H9 (cell line): ENCODE results near the gene USP28. TPM values are rescaled to one million over a fixed set of nuclear protein-coding genes. Genes with fewer than 3 reads are reported as not detected.

ENCODE experiments used
- DNase-seq: peaks from one replicate; pipeline ENCODE4 v3.0.0-alpha.2; 2017
- H2AFZ ChIP-seq: one replicate; pipeline ENCODE4 v1.6.1; 2013; ENCODE audit warnings: mild to moderate bottlenecking, low read length, control low read depth, moderate library complexity
- H2AK5ac ChIP-seq: 2 replicates; pipeline ENCODE4 v1.6.1; 2013; ENCODE audit warnings: low read length, control low read depth, mixed read lengths; ENCODE audit not compliant: insufficient read length
- H2BK120ac ChIP-seq: one replicate; pipeline ENCODE4 v1.6.1; 2013; ENCODE audit warnings: low read depth, mild to moderate bottlenecking, low read length, control low read depth, inconsistent platforms; ENCODE audit not compliant: poor library complexity, severe bottlenecking
- H2BK12ac ChIP-seq: 2 replicates; pipeline ENCODE4 v1.6.1; 2013; ENCODE audit warnings: low read length, control low read depth, mixed read lengths, low read depth; ENCODE audit not compliant: insufficient read length
- H2BK15ac ChIP-seq: 2 replicates; pipeline ENCODE4 v1.6.1; 2013; ENCODE audit warnings: low read depth, low read length, control low read depth
- H2BK20ac ChIP-seq: one replicate; pipeline ENCODE4 v1.6.1; 2013; ENCODE audit warnings: low read depth, mild to moderate bottlenecking, low read length, control low read depth, inconsistent platforms; ENCODE audit not compliant: poor library complexity, severe bottlenecking
- H2BK5ac ChIP-seq: 2 replicates; pipeline ENCODE4 v1.6.1; 2013; ENCODE audit warnings: low read length, control low read depth, mixed read lengths; ENCODE audit not compliant: insufficient read length
- H3K14ac ChIP-seq: 2 replicates; pipeline ENCODE4 v1.6.1; 2013; ENCODE audit warnings: low read length, control low read depth; ENCODE audit not compliant: insufficient read depth
- H3K18ac ChIP-seq: 2 replicates; pipeline ENCODE4 v1.6.1; 2013; ENCODE audit warnings: low read depth, mild to moderate bottlenecking, mixed read lengths, low read length, control low read depth; ENCODE audit not compliant: insufficient read length
- H3K23ac ChIP-seq: 2 replicates; pipeline ENCODE4 v1.6.1; 2013; ENCODE audit warnings: low read length, control low read depth, mixed read lengths, low read depth; ENCODE audit not compliant: insufficient read length
- H3K23me2 ChIP-seq: 2 replicates; pipeline ENCODE4 v1.6.1; 2013; ENCODE audit warnings: low read depth, mild to moderate bottlenecking, mixed read lengths, low read length, control low read depth; ENCODE audit not compliant: insufficient read length, poor library complexity, severe bottlenecking
- H3K27ac ChIP-seq: 2 replicates; pipeline ENCODE4 v1.5.1; 2013; ENCODE audit warnings: low read length, control low read depth, mixed read lengths, low read depth; ENCODE audit not compliant: insufficient read length
- H3K27me3 ChIP-seq: 2 replicates; pipeline ENCODE4 v1.6.1; 2013; ENCODE audit warnings: low read length, control low read depth, inconsistent platforms; ENCODE audit not compliant: insufficient read depth
- H3K4ac ChIP-seq: 2 replicates; pipeline ENCODE4 v1.6.1; 2013; ENCODE audit warnings: low read depth, mild to moderate bottlenecking, control low read depth, inconsistent platforms, low read length, moderate library complexity
- H3K4me1 ChIP-seq: 2 replicates; pipeline ENCODE4 v1.6.1; 2013; ENCODE audit warnings: low read length, control low read depth, inconsistent platforms; ENCODE audit not compliant: insufficient read depth
- H3K4me2 ChIP-seq: 2 replicates; pipeline ENCODE4 v1.6.1; 2013; ENCODE audit warnings: low read length, control low read depth, mixed read lengths; ENCODE audit not compliant: insufficient read length, insufficient read depth
- H3K56ac ChIP-seq: 2 replicates; pipeline ENCODE4 v1.6.1; 2013; ENCODE audit warnings: low read depth, mild to moderate bottlenecking, mixed read lengths, low read length, control low read depth; ENCODE audit not compliant: insufficient read length
- H3K79me1 ChIP-seq: 2 replicates; pipeline ENCODE4 v1.6.1; 2013; ENCODE audit warnings: low read depth, mild to moderate bottlenecking, moderate library complexity, low read length, control low read depth, inconsistent platforms; ENCODE audit not compliant: insufficient read depth, poor library complexity, severe bottlenecking
- H3K79me2 ChIP-seq: 2 replicates; pipeline ENCODE4 v1.6.1; 2013; ENCODE audit warnings: low read length, control low read depth, inconsistent platforms; ENCODE audit not compliant: insufficient read depth
- H3K9ac ChIP-seq: 2 replicates; pipeline ENCODE4 v1.6.1; 2013; ENCODE audit warnings: low read length, control low read depth, mixed read lengths; ENCODE audit not compliant: insufficient read length; ENCODE audit errors: extremely low read depth
- H3K9me3 ChIP-seq: one replicate; pipeline ENCODE4 v1.6.1; 2013; ENCODE audit warnings: low read depth, low read length, inconsistent platforms; ENCODE audit not compliant: control insufficient read depth
- H3T11ph ChIP-seq: one replicate; pipeline ENCODE4 v1.6.1; 2013; ENCODE audit warnings: mild to moderate bottlenecking, low read length, control low read depth, inconsistent platforms
- H4K20me1 ChIP-seq: one replicate; pipeline ENCODE4 v1.6.1; 2013; ENCODE audit not compliant: control insufficient read depth, insufficient read length, insufficient read depth
- H4K5ac ChIP-seq: 2 replicates; pipeline ENCODE4 v1.6.1; 2013; ENCODE audit warnings: low read depth, mild to moderate bottlenecking, mixed read lengths, low read length, control low read depth; ENCODE audit not compliant: insufficient read length
- H4K8ac ChIP-seq: replicated peaks from 2 replicates; pipeline ENCODE4 v1.6.1; 2013; ENCODE audit warnings: low read length, control low read depth, mixed read lengths, low read depth; ENCODE audit not compliant: insufficient read length
- H4K91ac ChIP-seq: 2 replicates; pipeline ENCODE4 v1.6.1; 2013; ENCODE audit warnings: low read depth, mild to moderate bottlenecking, moderate library complexity, mixed read lengths, low read length, control low read depth; ENCODE audit not compliant: insufficient read length
- H3K27ac Mint-ChIP-seq, 3 experiments: 2 replicates in 2 of 3; 3 replicates in 1 of 3; pipeline ENCODE4 v1.8.0; 2020 to 2021; ENCODE audit warnings: mixed read lengths in 3 of 3, mild to moderate bottlenecking in 1 of 3, moderate library complexity in 1 of 3
- H3K27me3 Mint-ChIP-seq: 2 replicates; pipeline ENCODE4 v1.8.0; 2021; ENCODE audit warnings: low read depth, mild to moderate bottlenecking, moderate library complexity, mixed read lengths
- H3K36me3 Mint-ChIP-seq, 3 experiments: 2 replicates in 2 of 3; 3 replicates in 1 of 3; pipeline ENCODE4 v1.8.0; 2020 to 2021; ENCODE audit warnings: low read depth in 3 of 3, mixed read lengths in 3 of 3; ENCODE audit not compliant: insufficient read depth in 1 of 3
- H3K4me1 Mint-ChIP-seq, 2 experiments: 2 replicates each; pipeline ENCODE4 v1.8.0; 2020; ENCODE audit warnings: mixed read lengths in 2 of 2
- H3K4me3 Mint-ChIP-seq, 2 experiments: 2 replicates in 1 of 2; 3 replicates in 1 of 2; pipeline ENCODE4 v1.8.0; 2020 to 2021; ENCODE audit warnings: mild to moderate bottlenecking in 2 of 2, mixed read lengths in 2 of 2, moderate library complexity in 1 of 2
- H3K9me3 Mint-ChIP-seq, 2 experiments: 2 replicates in 1 of 2; 3 replicates in 1 of 2; pipeline ENCODE4 v1.8.0; 2020; ENCODE audit warnings: mild to moderate bottlenecking in 2 of 2, mixed read lengths in 2 of 2, moderate library complexity in 1 of 2
- WGBS: extraction: QIAGEN DNeasy Blood & Tissue Kit; methylation state at CpG from one replicate; pipeline ENCODE4 v1.1.7; 2013; ENCODE audit warnings: missing lambda C conversion rate, low lambda C conversion rate, mixed read lengths; ENCODE audit not compliant: insufficient read length; ENCODE audit errors: extremely low coverage; 5-methylcytosine and 5-hydroxymethylcytosine counted together
- total RNA-seq: library from RNA; stranded (reverse); gene quantifications from 2 replicates; pipeline ENCODE4 v1.2.1, GENCODE V29; 2021
- TF ChIP-seq, protein P1 (sequence below): fragments of 200-600 bp; sonication (generic); conservative IDR thresholded peaks from 3 replicates; pipeline ENCODE4 v1.8.0; 2021; ENCODE audit warnings: antibody characterized with exemption, mild to moderate bottlenecking

Gene USP28
- total RNA-seq, 1 experiment from 2014 or later, result 107 TPM

DNA sequence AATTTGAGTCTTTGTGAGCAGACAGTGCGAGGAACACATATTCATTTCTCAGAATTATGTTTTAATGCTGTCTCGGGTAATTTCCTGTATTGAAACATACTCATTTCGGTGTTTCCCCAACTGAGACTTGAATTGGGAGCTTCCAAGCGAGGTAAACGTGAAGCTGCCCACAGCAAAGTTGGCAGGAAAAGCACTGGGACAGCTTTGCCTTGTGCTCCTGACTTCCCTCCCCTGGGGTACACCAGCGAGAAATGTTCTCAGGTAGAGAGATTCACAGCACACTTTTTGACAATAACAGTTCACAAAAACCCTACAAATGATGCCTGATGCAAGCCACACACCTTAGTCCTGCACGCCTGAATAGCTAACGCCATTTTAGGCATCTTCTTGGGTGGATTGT lies 32.3 kb upstream of the USP28 start:
- no peaks in the 10 kb centered on the region for H3K27me3 ChIP-seq
- no peak overlapping the region for H3K4me2 ChIP-seq
- H3K4me1 ChIP-seq, result peaks cover 3% of the 10 kb centered on the region; the same call in 1 of the 2 replicates
- no peak overlapping the region for H2BK12ac ChIP-seq
- no peak overlapping the region for H3K27ac ChIP-seq
- H2AK5ac ChIP-seq, result no peak overlapping the region
- H3K79me1 ChIP-seq, result no peaks in the 10 kb centered on the region
- H3K18ac ChIP-seq, result no peak overlapping the region
- no peak overlapping the region for H4K91ac ChIP-seq
- H3K23ac ChIP-seq, result no peak overlapping the region
- no peak overlapping the region for H2AFZ ChIP-seq
- H3K14ac ChIP-seq, result no peak overlapping the region
- no peak overlapping the region for H3K27ac Mint-ChIP-seq
- no peaks in the 10 kb centered on the region for H3K23me2 ChIP-seq
- no CpG with 5 or more reads among the region's 8 CpGs for WGBS
- no peak overlapping the region for H2BK20ac ChIP-seq
- no peak overlapping the region for H3K9ac ChIP-seq
- H4K20me1 ChIP-seq, result peaks cover 2% of the 10 kb centered on the region
- H3K9me3 ChIP-seq, result no peaks in the 10 kb centered on the region
- DNase-seq, result no peak
- H3K56ac ChIP-seq, result no peak overlapping the region
- no peaks in the 10 kb centered on the region; a peak in 1 of 5 replicates for H3K9me3 Mint-ChIP-seq
- peaks cover 16% of the 10 kb centered on the region in 2 experiments for H3K4me1 Mint-ChIP-seq
- no peak overlapping the region for H2BK15ac ChIP-seq
- H2BK5ac ChIP-seq, result no peak overlapping the region
- no peak overlapping the region for H3K4ac ChIP-seq
- H3K79me2 ChIP-seq, result no peaks in the 10 kb centered on the region
- H4K8ac ChIP-seq, result no peak overlapping the region
- no peak overlapping the region for H3K4me3 Mint-ChIP-seq
- H3K36me3 Mint-ChIP-seq, result no peaks in the 10 kb centered on the region
- H2BK120ac ChIP-seq, result no peak overlapping the region
- no peak overlapping the region for H4K5ac ChIP-seq
- no peaks in the 10 kb centered on the region; the same call in none of the 2 replicates for H3K27me3 Mint-ChIP-seq
- no peak overlapping the region for H3T11ph ChIP-seq
- TF ChIP-seq, protein P1, sequence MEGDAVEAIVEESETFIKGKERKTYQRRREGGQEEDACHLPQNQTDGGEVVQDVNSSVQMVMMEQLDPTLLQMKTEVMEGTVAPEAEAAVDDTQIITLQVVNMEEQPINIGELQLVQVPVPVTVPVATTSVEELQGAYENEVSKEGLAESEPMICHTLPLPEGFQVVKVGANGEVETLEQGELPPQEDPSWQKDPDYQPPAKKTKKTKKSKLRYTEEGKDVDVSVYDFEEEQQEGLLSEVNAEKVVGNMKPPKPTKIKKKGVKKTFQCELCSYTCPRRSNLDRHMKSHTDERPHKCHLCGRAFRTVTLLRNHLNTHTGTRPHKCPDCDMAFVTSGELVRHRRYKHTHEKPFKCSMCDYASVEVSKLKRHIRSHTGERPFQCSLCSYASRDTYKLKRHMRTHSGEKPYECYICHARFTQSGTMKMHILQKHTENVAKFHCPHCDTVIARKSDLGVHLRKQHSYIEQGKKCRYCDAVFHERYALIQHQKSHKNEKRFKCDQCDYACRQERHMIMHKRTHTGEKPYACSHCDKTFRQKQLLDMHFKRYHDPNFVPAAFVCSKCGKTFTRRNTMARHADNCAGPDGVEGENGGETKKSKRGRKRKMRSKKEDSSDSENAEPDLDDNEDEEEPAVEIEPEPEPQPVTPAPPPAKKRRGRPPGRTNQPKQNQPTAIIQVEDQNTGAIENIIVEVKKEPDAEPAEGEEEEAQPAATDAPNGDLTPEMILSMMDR, result no peak
